ENCODE measurements around the gene PRTFDC1. TPM values are rescaled to one million over a fixed set of nuclear protein-coding genes. Genes with fewer than 3 reads are reported as not detected.

PRTFDC1 gene
- 31.6 and 46.8 TPM in 2 replicates for polyA plus RNA-seq (2011; rRNA removed)
- polyA minus RNA-seq (2011; rRNA and poly(A)+ RNA removed) = 17.3 and 26.9 TPM in 2 replicates

DNA sequence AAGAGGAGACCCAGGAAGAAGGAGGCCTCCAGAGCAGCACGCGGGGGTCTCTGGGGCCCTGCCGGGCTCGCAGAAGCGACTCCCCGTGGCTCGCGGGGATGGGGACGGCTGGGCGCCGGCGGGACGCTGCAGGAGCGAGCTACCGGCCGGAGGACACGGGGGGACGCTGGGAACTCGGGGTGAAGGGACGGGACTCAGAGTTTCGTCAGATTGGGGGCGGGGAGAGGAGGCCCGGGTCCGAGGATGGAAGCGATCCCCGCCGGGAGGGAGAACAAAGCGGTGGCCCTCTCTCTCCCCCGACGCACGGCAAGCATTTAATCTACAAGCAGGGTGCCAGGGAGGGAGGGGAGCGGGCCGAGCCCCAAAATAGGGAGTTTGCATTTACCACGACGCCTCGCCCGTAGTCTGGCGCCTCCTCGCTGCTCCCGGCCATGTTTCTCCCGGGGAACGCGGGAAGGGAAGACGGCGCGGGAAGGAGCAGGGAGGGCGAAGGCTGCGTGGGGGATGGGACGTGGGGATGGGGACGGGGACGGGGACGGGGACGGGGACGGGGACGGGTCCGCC, at the start of gene PRTFDC1:
Gene PRTFDC1, minus strand, starts transcription at position 464 of the 564 bp plus-strand sequence. Its CDS starts 31 bp downstream, at position 433.
- POLR2A ChIA-PET = interaction anchor here (0.6 to 1.2 kb wide), 4 partner anchors 25 to 229 kb away, joined by 3 to 8 read pairs (median 3); partner anchors contain the start of gene ARHGAP21
- Histone ChIP-seq H3K27ac (ENCODE audit: low read depth, low read length) (peak within 1 kb of the TSS; percentile 70), H3K4me3 (ENCODE audit: low read depth, low read length) (peak within 1 kb of the TSS; percentile 61), H3K27me3 (ENCODE audit: control insufficient read depth, insufficient read depth, low read length) (no peaks in the 10 kb centered on the region), H3K9me3 (ENCODE audit: control insufficient read depth, insufficient read depth, low read length) (no peaks in the 10 kb centered on the region)
- no peak for DNase-seq (ENCODE audit: low read depth, low spot score)
- CTCF ChIA-PET = interaction anchor here (0.6 to 1.1 kb wide), 4 partner anchors 23 to 245 kb away, joined by 3 to 5 read pairs (median 4); no protein-coding TSS in a partner anchor
- TF ChIP-seq CTCF (IDR thresholded peaks at IDR 0.05; ENCODE audit: low read depth, low read length) = peak; percentile 24; the same call in 1 of the 2 replicates

- Histone ChIP-seq H3K9me3 (ENCODE audit: control insufficient read depth, insufficient read depth, low read length) (no peaks in the 10 kb centered on the region), H3K27ac (ENCODE audit: low read depth, low read length) (no peak overlapping the region), H3K27me3 (ENCODE audit: control insufficient read depth, insufficient read depth, low read length) (no peaks in the 10 kb centered on the region), H3K4me3 (ENCODE audit: low read depth, low read length) (no peak overlapping the region)
- no peak for TF ChIP-seq CTCF (IDR thresholded peaks at IDR 0.05; ENCODE audit: low read depth, low read length)
- ChIA-PET POLR2A (no interaction called here), CTCF (no interaction called here)
- DNase-seq (ENCODE audit: low read depth, low spot score) = no peak
Measured at GRCh38 chr10:24998044-24998443, 45.6 kb upstream of the PRTFDC1 start.

DNA sequence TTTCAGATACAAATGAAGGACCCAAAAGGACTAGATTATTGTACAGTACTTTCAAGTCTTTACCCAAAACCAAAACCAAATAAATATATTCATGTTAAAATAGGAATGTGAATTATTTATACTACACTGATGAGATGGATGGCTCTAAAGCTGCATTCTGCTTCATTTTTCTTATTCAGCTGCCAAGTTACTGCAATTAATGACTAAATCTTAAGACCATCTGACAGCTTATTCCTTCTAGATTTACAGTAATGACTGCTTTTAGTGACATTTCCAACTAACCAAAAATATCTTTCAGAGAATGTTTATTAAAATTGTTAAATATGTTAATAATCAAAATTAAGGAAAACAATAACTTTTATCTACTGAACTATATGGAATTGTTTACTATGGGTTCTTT, 42.7 kb upstream of the PRTFDC1 start:
- no peak for TF ChIP-seq CTCF (IDR thresholded peaks at IDR 0.05; ENCODE audit: low read depth, low read length)
- no peaks in the 10 kb centered on the region for H3K9me3 ChIP-seq (ENCODE audit: control insufficient read depth, insufficient read depth, low read length)
- CTCF ChIA-PET = interaction anchor here (1.2 kb wide), 1 partner anchor 85 kb away, joined by 4 read pairs; no protein-coding TSS in a partner anchor
- H3K4me3 ChIP-seq (ENCODE audit: low read depth, low read length) = no peak overlapping the region
- POLR2A ChIA-PET = no interaction called here
- no peak for DNase-seq (ENCODE audit: low read depth, low spot score)
- no peak overlapping the region for H3K27ac ChIP-seq (ENCODE audit: low read depth, low read length)
- H3K27me3 ChIP-seq (ENCODE audit: control insufficient read depth, insufficient read depth, low read length) = peaks cover 2% of the 10 kb centered on the region

DNA sequence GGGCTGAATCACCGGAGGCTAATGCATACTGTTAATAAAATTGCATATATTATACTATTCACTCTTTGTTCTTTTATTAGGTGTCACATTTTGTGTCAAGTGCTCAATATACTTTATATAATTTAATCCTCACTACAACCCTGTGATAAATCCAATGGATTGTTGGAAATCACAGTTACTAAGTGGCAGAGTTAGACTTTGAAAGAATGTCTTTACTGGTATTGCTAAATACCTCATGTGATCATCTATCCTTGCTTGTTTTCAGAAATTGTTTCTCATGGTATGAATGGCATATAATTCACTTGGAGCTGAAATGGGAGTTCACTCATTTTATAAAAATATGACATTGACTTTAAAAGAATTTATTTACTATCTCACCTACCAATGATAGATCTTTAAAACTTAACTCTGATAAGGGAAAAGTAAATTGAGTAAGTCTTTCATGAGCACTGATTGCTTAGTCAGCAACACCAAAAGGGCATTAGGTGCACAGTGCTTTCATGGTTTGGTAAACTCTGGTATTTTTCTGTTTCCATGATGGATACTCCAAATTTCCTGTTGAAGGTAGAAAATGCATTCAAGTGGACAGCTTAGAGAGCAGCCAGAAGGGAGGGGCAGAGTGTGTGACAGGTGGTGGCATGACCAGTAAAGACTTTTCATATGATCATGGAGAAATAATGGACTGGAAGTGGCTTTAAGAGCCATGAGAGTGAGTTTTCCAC, 41.0 kb upstream of the PRTFDC1 start:
- ChIA-PET POLR2A (no interaction called here), CTCF (interaction anchor here (1.0 kb wide), 1 partner anchor 88 kb away, joined by 4 read pairs; no protein-coding TSS in a partner anchor)
- Histone ChIP-seq H3K9me3 (ENCODE audit: control insufficient read depth, insufficient read depth, low read length) (no peaks in the 10 kb centered on the region), H3K27ac (ENCODE audit: low read depth, low read length) (no peak overlapping the region), H3K4me3 (ENCODE audit: low read depth, low read length) (no peak overlapping the region), H3K27me3 (ENCODE audit: control insufficient read depth, insufficient read depth, low read length) (peaks cover 2% of the 10 kb centered on the region)
- TF ChIP-seq CTCF (IDR thresholded peaks at IDR 0.05; ENCODE audit: low read depth, low read length) = no peak
- no peak for DNase-seq (ENCODE audit: low read depth, low spot score)

Data from AG04450 (cell line).